Activated gamma-delta T cell treated with Interleukin-2 at 50 U/mL for 16 hours (primary cell): ENCODE data around the gene VRK3.

Experiments
- DNase-seq: peaks from one replicate; pipeline ENCODE4 v3.0.0-alpha.2; 2020

Gene VRK3

GRCh38 chr19:49929611-49930482 lies 95.3 kb downstream of the VRK3 start:
- peak; percentile 87 for DNase-seq

DNA sequence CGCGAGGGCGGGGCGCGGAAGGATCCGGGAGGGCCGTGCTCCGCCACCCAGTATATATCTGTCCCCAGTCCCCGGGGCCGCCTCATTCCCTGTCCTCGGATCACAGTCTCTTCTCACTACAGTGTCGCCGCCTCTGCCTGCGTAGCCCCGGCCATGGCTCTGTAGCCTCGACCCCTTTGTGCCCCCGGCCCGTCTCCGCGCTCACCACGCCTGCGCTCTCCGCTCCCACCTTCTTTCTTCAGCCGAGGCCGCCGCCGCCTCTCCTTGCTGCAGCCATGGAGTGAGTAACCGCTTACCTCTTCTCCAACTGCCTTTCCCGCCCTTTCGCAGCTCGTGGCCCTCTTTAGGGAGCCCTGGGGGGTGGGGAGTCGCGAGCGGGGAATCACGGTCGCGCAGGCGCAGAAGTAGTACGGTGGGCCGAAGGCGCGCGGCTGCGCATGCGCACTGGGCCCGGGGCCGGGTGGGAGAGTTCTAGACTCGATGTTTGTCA lies 96.0 kb downstream of the VRK3 start, which contains the start of the genes ATF5 and NUP62:
Gene ATF5, plus strand, starts transcription at position 85 of the 490 bp plus-strand sequence. CDS start 1,646 bp downstream, outside the sequence.
Gene NUP62, minus strand, starts transcription at position 384 of the 490 bp plus-strand sequence. CDS start 19,697 bp downstream, outside the sequence.
- peak; percentile 91 for DNase-seq

GRCh38 chr19:49927526-49928264 lies 97.5 kb downstream of the VRK3 start:
- no peak for DNase-seq

DNA sequence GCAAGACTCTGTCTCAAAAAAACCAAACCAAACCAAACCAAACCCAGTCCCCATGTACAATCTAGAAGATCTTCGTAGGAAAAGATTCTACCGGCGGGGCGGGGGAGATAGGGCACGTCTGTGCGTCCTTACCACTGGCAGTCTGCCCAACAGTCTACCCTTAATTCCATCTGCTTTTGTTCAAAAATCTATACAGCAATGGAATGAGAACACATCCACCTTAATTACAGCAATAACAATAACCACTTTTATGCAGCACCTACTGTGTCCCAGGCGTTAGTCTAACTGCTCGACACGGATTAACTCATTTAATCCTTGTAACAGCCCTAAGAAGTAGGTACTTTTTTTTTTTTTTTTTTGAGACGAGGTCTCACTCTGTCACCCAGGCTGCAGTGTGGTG lies 98.7 kb downstream of the VRK3 start:
- no peak for DNase-seq
